Colonic mucosa (tissue), 4 donors: ENCODE results near the gene KIF16B. TPM values are rescaled to one million over a fixed set of nuclear protein-coding genes. Genes with fewer than 3 reads are reported as not detected.

Experiments used
- DNase-seq: peaks from one replicate; pipeline ENCODE4 v3.0.0-alpha.2; 2020
- H3K27ac ChIP-seq: fragments of 200-600 bp; one replicate; pipeline ENCODE4 v1.8.0; 2021
- H3K27me3 ChIP-seq: fragments of 200-600 bp; one replicate; pipeline ENCODE4 v1.8.0; 2021
- H3K36me3 ChIP-seq: fragments of 200-600 bp; one replicate; pipeline ENCODE4 v1.8.0; 2021
- H3K4me1 ChIP-seq: fragments of 200-600 bp; one replicate; pipeline ENCODE4 v1.8.0; 2021; ENCODE audit warnings: mild to moderate bottlenecking
- H3K4me3 ChIP-seq: fragments of 200-600 bp; one replicate; pipeline ENCODE4 v1.8.0; 2021
- H3K9ac ChIP-seq, 2 donors: one replicate each; pipeline ENCODE4 v1.7.0; 2013; ENCODE audit warnings: control low read depth in 2 of 2, low read depth in 2 of 2, low read length in 2 of 2
- H3K9me3 ChIP-seq: fragments of 200-600 bp; one replicate; pipeline ENCODE4 v1.8.0; 2021
- intact Hi-C: fragments of 100-400 bp; cut with DNase I; formaldehyde crosslinking; loops from one replicate; pipeline ENCODE4 v1.14.1; 2022
- total RNA-seq, 2 donors: library from RNA; stranded (reverse); fragmentation: NEBNext Ultra II Directional in 1 of 2; extraction: Animal tissue kit (Norgen Biotek cat#: 25700) in 1 of 2; gene quantifications; one replicate each; pipeline ENCODE4 v1.2.1, GENCODE V29; 2021
- TF ChIP-seq, protein P1 (sequence below): fragments of 200-600 bp; IDR thresholded peaks from one replicate; pipeline ENCODE4 v1.8.0; 2022; ENCODE audit warnings: antibody characterized with exemption, mild to moderate bottlenecking
- donor health status: healthy.
- donor health status: DM: no; HTN: no; CAD: no.
- donor health status: DM: no; HTN: no; CAD: no.

Gene KIF16B
- total RNA-seq, 2 donors from 2014 or later = 41.6 to 68.7 TPM

DNA sequence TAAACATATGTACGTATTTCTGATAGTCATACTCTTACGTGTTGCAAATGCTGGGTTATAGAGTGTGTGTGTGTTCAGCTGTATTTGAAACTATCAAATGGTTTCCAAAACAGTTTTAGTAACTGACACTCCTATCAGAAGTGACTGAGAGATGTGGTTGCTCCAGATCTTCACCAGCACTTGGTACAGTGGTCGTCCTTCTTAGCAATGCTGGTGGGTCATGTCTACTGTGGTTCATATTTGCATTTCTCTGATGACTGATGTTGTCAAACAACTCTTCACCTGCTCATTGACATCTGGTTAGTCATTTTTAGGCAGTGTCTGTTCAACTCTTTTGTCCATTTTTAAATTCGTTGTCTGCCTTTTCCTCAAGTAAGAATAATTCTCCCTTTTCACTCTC, 259.3 kb downstream of the KIF16B start:
- Histone ChIP-seq H3K4me3 (no peak overlapping the region), H3K36me3 (no peaks in the 10 kb centered on the region), H3K4me1 (no peaks in the 10 kb centered on the region), H3K9me3 (no peaks in the 10 kb centered on the region), H3K27me3 (no peaks in the 10 kb centered on the region), H3K9ac (no peak overlapping the region), H3K27ac (no peak overlapping the region)
- DNase-seq = no peak
- TF ChIP-seq, protein P1, sequence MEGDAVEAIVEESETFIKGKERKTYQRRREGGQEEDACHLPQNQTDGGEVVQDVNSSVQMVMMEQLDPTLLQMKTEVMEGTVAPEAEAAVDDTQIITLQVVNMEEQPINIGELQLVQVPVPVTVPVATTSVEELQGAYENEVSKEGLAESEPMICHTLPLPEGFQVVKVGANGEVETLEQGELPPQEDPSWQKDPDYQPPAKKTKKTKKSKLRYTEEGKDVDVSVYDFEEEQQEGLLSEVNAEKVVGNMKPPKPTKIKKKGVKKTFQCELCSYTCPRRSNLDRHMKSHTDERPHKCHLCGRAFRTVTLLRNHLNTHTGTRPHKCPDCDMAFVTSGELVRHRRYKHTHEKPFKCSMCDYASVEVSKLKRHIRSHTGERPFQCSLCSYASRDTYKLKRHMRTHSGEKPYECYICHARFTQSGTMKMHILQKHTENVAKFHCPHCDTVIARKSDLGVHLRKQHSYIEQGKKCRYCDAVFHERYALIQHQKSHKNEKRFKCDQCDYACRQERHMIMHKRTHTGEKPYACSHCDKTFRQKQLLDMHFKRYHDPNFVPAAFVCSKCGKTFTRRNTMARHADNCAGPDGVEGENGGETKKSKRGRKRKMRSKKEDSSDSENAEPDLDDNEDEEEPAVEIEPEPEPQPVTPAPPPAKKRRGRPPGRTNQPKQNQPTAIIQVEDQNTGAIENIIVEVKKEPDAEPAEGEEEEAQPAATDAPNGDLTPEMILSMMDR = no peak
- intact Hi-C loops = no loop called here

DNA sequence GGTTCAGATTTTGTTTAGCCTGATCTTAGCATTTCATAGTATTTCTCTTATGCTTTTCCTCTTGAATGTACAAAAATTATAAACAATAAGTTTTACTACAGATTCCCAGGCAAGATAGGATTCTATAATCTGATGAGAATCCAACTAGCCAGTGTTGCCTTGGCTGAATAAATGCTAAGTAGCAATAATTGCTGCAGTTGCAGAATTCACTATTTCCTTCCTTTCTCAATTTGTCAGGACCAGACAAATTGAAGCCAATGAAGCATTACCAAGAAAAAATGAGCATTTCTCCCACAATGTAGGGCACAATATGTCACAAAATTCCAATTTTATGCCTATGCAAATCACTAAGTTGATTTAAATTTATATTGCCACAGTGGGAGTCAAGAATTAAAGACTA, 260.2 kb downstream of the KIF16B start:
- H3K9me3 ChIP-seq = no peaks in the 10 kb centered on the region
- H3K4me1 ChIP-seq = no peaks in the 10 kb centered on the region
- H3K27ac ChIP-seq = no peak overlapping the region
- TF ChIP-seq, protein P1 = no peak
- intact Hi-C loops = no loop called here
- no peak overlapping the region for H3K4me3 ChIP-seq
- no peak overlapping the region for H3K9ac ChIP-seq
- H3K36me3 ChIP-seq = no peaks in the 10 kb centered on the region
- H3K27me3 ChIP-seq = no peaks in the 10 kb centered on the region
- DNase-seq = no peak

DNA sequence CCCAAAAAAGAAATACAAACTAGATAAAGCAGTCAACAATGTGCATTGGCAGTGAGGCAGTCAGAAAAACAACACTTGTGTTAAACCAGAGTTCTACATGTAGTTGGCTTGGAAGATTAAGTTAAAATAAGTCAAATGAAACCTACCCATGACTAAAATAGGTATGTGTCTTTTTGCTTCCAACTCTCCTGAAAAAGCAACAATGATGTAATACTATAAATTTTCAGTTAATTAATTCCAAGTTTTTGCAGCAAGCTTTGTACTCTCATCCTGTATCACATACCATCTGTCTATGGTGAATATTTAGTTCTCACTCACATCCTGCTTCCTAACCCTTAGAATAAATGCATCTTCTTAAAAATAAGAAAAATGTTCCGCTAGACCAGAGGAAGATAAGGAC, 261.5 kb downstream of the KIF16B start:
- TF ChIP-seq, protein P1 = no peak
- H3K27ac ChIP-seq = no peak overlapping the region
- no peak overlapping the region for H3K4me3 ChIP-seq
- no peaks in the 10 kb centered on the region for H3K4me1 ChIP-seq
- no peaks in the 10 kb centered on the region for H3K36me3 ChIP-seq
- no peaks in the 10 kb centered on the region for H3K27me3 ChIP-seq
- H3K9ac ChIP-seq = no peak overlapping the region
- no peak for DNase-seq
- no peaks in the 10 kb centered on the region for H3K9me3 ChIP-seq
- intact Hi-C loops = no loop called here

DNA sequence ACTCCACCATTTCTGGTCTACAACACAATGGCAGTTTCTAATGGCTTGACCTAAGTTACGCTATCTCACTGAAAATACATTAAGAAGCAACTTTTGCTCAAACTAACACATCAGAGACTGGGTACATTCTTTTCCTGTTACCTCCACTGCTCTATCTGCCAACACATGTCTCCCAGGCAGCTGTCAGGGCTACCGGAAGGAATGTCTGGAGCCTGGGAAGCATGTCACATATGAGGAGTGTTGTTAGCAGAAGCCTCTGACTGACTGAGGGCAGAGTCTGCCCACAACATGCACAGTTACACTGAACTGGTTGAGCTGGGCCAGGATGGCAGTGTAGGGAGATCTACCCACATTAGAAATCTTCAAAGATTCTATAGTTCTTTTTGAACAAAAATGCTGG, 264.5 kb downstream of the KIF16B start:
- Histone ChIP-seq H3K4me3 (no peak overlapping the region), H3K27ac (no peak overlapping the region), H3K9me3 (no peaks in the 10 kb centered on the region), H3K9ac (no peak overlapping the region), H3K36me3 (no peaks in the 10 kb centered on the region), H3K4me1 (no peaks in the 10 kb centered on the region), H3K27me3 (no peaks in the 10 kb centered on the region)
- intact Hi-C loops = no loop called here
- DNase-seq = no peak
- TF ChIP-seq, protein P1 = no peak

DNA sequence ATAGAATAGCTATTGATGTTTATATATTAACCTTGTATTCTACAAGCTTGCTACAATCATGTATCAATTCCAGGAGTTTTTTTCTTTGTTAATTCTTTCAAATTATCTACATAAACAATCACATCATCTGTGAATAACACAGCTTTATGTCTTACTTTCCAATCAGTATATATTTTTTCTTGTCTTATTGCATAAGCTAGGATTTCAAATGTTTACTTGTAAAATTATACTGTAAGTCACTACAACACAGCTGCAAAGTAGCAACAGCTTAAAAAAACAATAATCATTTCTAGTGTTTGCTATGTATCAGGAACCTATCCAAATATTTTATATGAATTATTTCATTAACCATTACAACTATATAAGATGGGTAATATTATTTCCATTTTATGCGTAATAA, 270.4 kb downstream of the KIF16B start:
- Histone ChIP-seq H3K9me3 (no peaks in the 10 kb centered on the region), H3K27ac (no peak overlapping the region), H3K4me1 (no peaks in the 10 kb centered on the region), H3K27me3 (no peaks in the 10 kb centered on the region), H3K36me3 (no peaks in the 10 kb centered on the region), H3K4me3 (no peak overlapping the region), H3K9ac (no peak overlapping the region)
- intact Hi-C loops = no loop called here
- TF ChIP-seq, protein P1 = no peak
- DNase-seq = no peak

DNA sequence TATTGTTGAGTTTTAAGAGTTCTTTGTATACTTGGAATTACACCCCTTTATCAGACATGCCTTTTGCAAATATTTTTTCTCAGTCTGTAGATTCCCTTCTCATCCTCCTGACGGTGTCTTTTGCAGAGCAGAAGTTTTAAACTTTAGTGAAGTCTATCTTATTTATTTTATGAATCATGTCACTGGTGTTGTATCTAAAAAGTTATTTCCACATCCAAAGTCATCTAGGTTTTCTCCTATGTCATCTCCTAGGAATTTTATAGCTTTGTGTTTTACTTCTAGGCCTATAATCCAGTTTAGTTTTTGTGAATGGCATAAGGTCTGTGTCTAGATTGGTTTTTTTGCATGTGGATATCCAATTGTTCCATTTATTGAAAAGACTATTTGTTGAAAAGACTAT, 271.3 kb downstream of the KIF16B start:
- TF ChIP-seq, protein P1 = no peak
- Histone ChIP-seq H3K27me3 (no peaks in the 10 kb centered on the region), H3K9ac (no peak overlapping the region), H3K36me3 (no peaks in the 10 kb centered on the region), H3K27ac (no peak overlapping the region), H3K9me3 (no peaks in the 10 kb centered on the region), H3K4me3 (no peak overlapping the region), H3K4me1 (no peaks in the 10 kb centered on the region)
- DNase-seq = no peak
- intact Hi-C loops = no loop called here
